Testis (tissue), 2 donors: ENCODE measurements around the gene KCNQ1.

ENCODE experiments used
- POLR2A ChIP-seq: fragments of 450-650 bp; IDR thresholded peaks from one replicate; pipeline ENCODE4 v1.6.1; 2017; ENCODE audit warnings: antibody characterized with exemption, mild to moderate bottlenecking, moderate library complexity
- TF ChIP-seq, protein P1 (sequence below), 3 experiments: fragments of 450-650 bp in 2 of 3; fragments of 200-600 bp in 1 of 3; sonication (generic) in 1 of 3; IDR thresholded peaks; one replicate each; pipeline ENCODE4 v1.5.1; 2016 to 2019; ENCODE audit warnings: antibody characterized with exemption in 3 of 3, mild to moderate bottlenecking in 2 of 3, moderate library complexity in 1 of 3

GRCh38 chr11:2577031-2577990 is 132.5 kb downstream of the KCNQ1 start:
- TF ChIP-seq, protein P1, sequence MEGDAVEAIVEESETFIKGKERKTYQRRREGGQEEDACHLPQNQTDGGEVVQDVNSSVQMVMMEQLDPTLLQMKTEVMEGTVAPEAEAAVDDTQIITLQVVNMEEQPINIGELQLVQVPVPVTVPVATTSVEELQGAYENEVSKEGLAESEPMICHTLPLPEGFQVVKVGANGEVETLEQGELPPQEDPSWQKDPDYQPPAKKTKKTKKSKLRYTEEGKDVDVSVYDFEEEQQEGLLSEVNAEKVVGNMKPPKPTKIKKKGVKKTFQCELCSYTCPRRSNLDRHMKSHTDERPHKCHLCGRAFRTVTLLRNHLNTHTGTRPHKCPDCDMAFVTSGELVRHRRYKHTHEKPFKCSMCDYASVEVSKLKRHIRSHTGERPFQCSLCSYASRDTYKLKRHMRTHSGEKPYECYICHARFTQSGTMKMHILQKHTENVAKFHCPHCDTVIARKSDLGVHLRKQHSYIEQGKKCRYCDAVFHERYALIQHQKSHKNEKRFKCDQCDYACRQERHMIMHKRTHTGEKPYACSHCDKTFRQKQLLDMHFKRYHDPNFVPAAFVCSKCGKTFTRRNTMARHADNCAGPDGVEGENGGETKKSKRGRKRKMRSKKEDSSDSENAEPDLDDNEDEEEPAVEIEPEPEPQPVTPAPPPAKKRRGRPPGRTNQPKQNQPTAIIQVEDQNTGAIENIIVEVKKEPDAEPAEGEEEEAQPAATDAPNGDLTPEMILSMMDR (IDR thresholded peaks at IDR 0.05) = no peak
- TF ChIP-seq POLR2A = no peak
